HG03196 (cell line): Measurements from ENCODE around the gene ZNF827.

ENCODE experiments used
- ATAC-seq: cut with Tn5 transposase; IDR thresholded peaks from one replicate; pipeline ENCODE4 v1.9.1; 2021; ENCODE audit not compliant: unreplicated experiment

ZNF827 gene

GRCh38 chr4:145895056-145895455 is 43.6 kb downstream of the ZNF827 start:
- no peak for ATAC-seq

- no peak for ATAC-seq
Measured at GRCh38 chr4:145891958-145892357, 46.7 kb downstream of the ZNF827 start.

GRCh38 chr4:145890689-145891088 is 47.9 kb downstream of the ZNF827 start:
- ATAC-seq = no peak

GRCh38 chr4:145888393-145888792 is 50.2 kb downstream of the ZNF827 start:
- ATAC-seq = no peak

GRCh38 chr4:145887241-145887991 is 51.2 kb downstream of the ZNF827 start:
- ATAC-seq = no peak

GRCh38 chr4:145886871-145887240 is 51.8 kb downstream of the ZNF827 start:
- no peak for ATAC-seq

- no peak for ATAC-seq
Measured at GRCh38 chr4:145885666-145886065, 53.0 kb downstream of the ZNF827 start.

- no peak for ATAC-seq
Measured at GRCh38 chr4:145884775-145885174, 53.8 kb downstream of the ZNF827 start.

GRCh38 chr4:145883101-145883694 is 55.4 kb downstream of the ZNF827 start:
- ATAC-seq = no peak

GRCh38 chr4:145882604-145883003 is 56.0 kb downstream of the ZNF827 start:
- ATAC-seq = no peak

- ATAC-seq = peak; percentile 62
Measured at GRCh38 chr4:145881989-145882388, 56.6 kb downstream of the ZNF827 start.

- peak; percentile 45 for ATAC-seq
Measured at GRCh38 chr4:145881576-145881975, 57.0 kb downstream of the ZNF827 start.

GRCh38 chr4:145880355-145880960 is 58.2 kb downstream of the ZNF827 start:
- ATAC-seq = no peak

GRCh38 chr4:145879598-145879997 is 59.0 kb downstream of the ZNF827 start:
- no peak for ATAC-seq

GRCh38 chr4:145878501-145879435 is 59.9 kb downstream of the ZNF827 start:
- ATAC-seq = no peak

GRCh38 chr4:145876531-145877180 is 62.0 kb downstream of the ZNF827 start:
- no peak for ATAC-seq

- no peak for ATAC-seq
Measured at GRCh38 chr4:145873901-145874300, 64.7 kb downstream of the ZNF827 start.

GRCh38 chr4:145871209-145871608 is 67.4 kb downstream of the ZNF827 start:
- ATAC-seq = no peak

- peak; percentile 35 for ATAC-seq
Measured at GRCh38 chr4:145870155-145871020, 68.2 kb downstream of the ZNF827 start.
